ENCODE measurements around the gene CSF3R. TPM values are rescaled to one million over a fixed set of nuclear protein-coding genes. Genes with fewer than 3 reads are reported as not detected.
"Not testable (repeated sequence)": the region's sequence is repeated elsewhere in the genome, so short reads cannot be mapped to it uniquely, and the experiment has no call there.

The CSF3R gene
- total RNA-seq, 2 experiments from 2014 or later: not detected

DNA sequence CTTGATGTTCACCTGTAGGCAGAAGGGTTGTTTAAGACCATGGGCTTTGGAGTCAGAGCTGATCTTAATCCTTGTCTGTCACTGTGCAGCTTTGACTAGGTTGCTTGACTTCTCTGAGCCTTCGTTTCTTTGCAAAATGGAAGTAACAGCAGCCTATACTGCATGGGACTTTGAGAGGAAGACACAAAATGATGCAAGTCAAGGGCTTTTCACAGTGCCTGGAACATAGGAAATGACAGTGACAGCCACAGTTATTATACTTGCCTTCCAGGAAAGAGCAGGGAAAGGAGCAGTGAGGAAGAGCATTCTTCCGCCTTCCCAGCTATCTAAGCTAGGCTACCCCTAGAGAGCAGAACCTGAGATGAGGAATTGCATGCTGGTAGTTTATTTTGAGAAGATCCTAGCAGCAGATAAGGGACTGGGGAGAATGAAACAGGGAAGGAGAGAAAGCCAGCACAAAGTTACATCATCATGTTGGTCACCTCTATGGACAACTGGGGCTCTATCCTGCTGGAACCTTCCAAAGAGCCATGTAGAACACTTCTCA lies 3.1 kb downstream of the CSF3R start:
- ChIA-PET CTCF (ENCODE audit: unreplicated experiment) (no interaction called here), POLR2A (interaction anchor here (1.3 to 1.6 kb wide), 2 partner anchors 9 to 25 kb away, joined by 3 read pairs; no protein-coding TSS in a partner anchor)
- no peaks in the 10 kb centered on the region for H3K9me2 ChIP-seq (ENCODE audit: insufficient read depth, low read length)
- no peak overlapping the region for H3K4me3 ChIP-seq (ENCODE audit: low read depth, low read length, poor library complexity, severe bottlenecking)
- H3K79me2 ChIP-seq (ENCODE audit: insufficient read depth, low read depth, low read length): no peaks in the 10 kb centered on the region
- H3K4me1 ChIP-seq (ENCODE audit: insufficient read depth, low read length, poor library complexity, severe bottlenecking): peaks cover under 1% of the 10 kb centered on the region
- H4K20me1 ChIP-seq (ENCODE audit: insufficient read depth, low read length): no peaks in the 10 kb centered on the region
- H3K36me3 ChIP-seq (ENCODE audit: insufficient read depth, low read length): no peaks in the 10 kb centered on the region
- no peak overlapping the region for H3K4me2 ChIP-seq (ENCODE audit: low read length)
- TF ChIP-seq, protein P1, sequence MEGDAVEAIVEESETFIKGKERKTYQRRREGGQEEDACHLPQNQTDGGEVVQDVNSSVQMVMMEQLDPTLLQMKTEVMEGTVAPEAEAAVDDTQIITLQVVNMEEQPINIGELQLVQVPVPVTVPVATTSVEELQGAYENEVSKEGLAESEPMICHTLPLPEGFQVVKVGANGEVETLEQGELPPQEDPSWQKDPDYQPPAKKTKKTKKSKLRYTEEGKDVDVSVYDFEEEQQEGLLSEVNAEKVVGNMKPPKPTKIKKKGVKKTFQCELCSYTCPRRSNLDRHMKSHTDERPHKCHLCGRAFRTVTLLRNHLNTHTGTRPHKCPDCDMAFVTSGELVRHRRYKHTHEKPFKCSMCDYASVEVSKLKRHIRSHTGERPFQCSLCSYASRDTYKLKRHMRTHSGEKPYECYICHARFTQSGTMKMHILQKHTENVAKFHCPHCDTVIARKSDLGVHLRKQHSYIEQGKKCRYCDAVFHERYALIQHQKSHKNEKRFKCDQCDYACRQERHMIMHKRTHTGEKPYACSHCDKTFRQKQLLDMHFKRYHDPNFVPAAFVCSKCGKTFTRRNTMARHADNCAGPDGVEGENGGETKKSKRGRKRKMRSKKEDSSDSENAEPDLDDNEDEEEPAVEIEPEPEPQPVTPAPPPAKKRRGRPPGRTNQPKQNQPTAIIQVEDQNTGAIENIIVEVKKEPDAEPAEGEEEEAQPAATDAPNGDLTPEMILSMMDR (conservative IDR thresholded peaks at IDR 0.05; ENCODE audit: low read length): no peak
- no peak for TF ChIP-seq EZH2phosphoT487 (IDR thresholded peaks at IDR 0.05; ENCODE audit: borderline replicate concordance, low read depth, low read length)
- H2AFZ ChIP-seq (ENCODE audit: low read length): no peak overlapping the region
- BruUV-seq (replicated peaks): no TSS peak
- H3K27ac ChIP-seq (ENCODE audit: low read depth, low read length, poor library complexity, severe bottlenecking): no peak overlapping the region
- no peak for DNase-seq (ENCODE audit: low spot score)
- intact Hi-C loops (cut with micrococcal nuclease; ENCODE audit: unreplicated experiment): no loop called here
- no peaks in the 10 kb centered on the region for H3K9me3 ChIP-seq (ENCODE audit: low read length)

DNA sequence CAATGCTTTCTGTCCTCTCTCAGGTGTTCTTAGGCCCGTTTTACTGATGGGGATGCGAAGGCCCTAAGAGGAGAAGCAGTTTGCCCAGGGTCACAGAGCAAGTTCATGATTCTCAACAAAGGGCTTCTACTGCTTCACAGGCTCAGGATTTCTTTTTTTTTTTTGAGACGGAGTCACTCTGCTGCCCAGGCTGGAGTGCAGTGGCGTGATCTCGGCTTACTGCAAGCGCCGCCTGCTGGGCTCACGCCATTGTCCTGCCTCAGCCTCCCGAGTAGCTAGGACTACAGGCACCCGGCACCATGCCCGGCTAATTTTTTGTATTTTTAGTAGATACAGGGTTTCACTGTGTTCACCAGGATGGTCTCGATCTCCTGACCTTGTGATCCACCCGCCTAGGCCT lies 5.1 kb downstream of the CSF3R start:
- H2AFZ ChIP-seq (ENCODE audit: low read length); H3K4me3 ChIP-seq (ENCODE audit: low read depth, low read length, poor library complexity, severe bottlenecking); CTCF ChIA-PET (ENCODE audit: unreplicated experiment); H3K36me3 ChIP-seq (ENCODE audit: insufficient read depth, low read length); DNase-seq (ENCODE audit: low spot score); BruUV-seq (replicated peaks); intact Hi-C loops (cut with micrococcal nuclease; ENCODE audit: unreplicated experiment); H3K4me2 ChIP-seq (ENCODE audit: low read length); H3K79me2 ChIP-seq (ENCODE audit: insufficient read depth, low read depth, low read length); POLR2A ChIA-PET; H3K9me2 ChIP-seq (ENCODE audit: insufficient read depth, low read length); H3K27ac ChIP-seq (ENCODE audit: low read depth, low read length, poor library complexity, severe bottlenecking); H3K4me1 ChIP-seq (ENCODE audit: insufficient read depth, low read length, poor library complexity, severe bottlenecking); H4K20me1 ChIP-seq (ENCODE audit: insufficient read depth, low read length); H3K9me3 ChIP-seq (ENCODE audit: low read length): not testable (repeated sequence)

DNA sequence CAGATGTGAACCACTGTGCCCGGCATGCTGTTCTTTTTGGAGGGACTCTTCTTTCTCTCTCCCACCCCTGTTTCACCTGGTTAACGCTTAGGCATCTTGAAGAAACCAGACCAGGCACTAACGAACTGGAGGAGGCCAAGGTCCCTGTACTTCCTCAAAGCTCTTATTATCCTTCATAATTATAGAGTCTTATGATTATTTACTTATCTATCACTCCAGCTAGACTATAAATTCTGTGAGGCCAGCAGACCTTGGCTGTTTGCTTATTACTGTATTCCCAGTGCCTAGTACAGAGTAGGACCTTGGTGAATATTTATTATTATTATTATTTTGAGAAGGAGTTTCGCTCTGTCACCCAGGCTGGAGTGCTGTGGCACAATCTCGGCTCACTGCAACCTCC lies 5.8 kb downstream of the CSF3R start:
- peaks cover 4% of the 10 kb centered on the region for H3K4me1 ChIP-seq (ENCODE audit: insufficient read depth, low read length, poor library complexity, severe bottlenecking)
- BruUV-seq (replicated peaks): no TSS peak
- DNase-seq (ENCODE audit: low spot score): no peak
- no peak overlapping the region for H2AFZ ChIP-seq (ENCODE audit: low read length)
- intact Hi-C loops (cut with micrococcal nuclease; ENCODE audit: unreplicated experiment): no loop called here
- H3K36me3 ChIP-seq (ENCODE audit: insufficient read depth, low read length): no peaks in the 10 kb centered on the region
- H3K4me2 ChIP-seq (ENCODE audit: low read length): no peak overlapping the region
- no peak for TF ChIP-seq EZH2phosphoT487 (IDR thresholded peaks at IDR 0.05; ENCODE audit: borderline replicate concordance, low read depth, low read length)
- TF ChIP-seq, protein P1 (conservative IDR thresholded peaks at IDR 0.05; ENCODE audit: low read length): no peak
- no peak overlapping the region for H3K27ac ChIP-seq (ENCODE audit: low read depth, low read length, poor library complexity, severe bottlenecking)
- H3K9me2 ChIP-seq (ENCODE audit: insufficient read depth, low read length): no peaks in the 10 kb centered on the region
- H3K79me2 ChIP-seq (ENCODE audit: insufficient read depth, low read depth, low read length): no peaks in the 10 kb centered on the region
- no peak overlapping the region for H3K4me3 ChIP-seq (ENCODE audit: low read depth, low read length, poor library complexity, severe bottlenecking)
- no peaks in the 10 kb centered on the region for H4K20me1 ChIP-seq (ENCODE audit: insufficient read depth, low read length)
- H3K9me3 ChIP-seq (ENCODE audit: low read length): no peaks in the 10 kb centered on the region
- CTCF ChIA-PET (ENCODE audit: unreplicated experiment): interaction anchor here (0.7 to 0.9 kb wide), 2 partner anchors 9 to 188 kb away, joined by 3 read pairs; no protein-coding TSS in a partner anchor
- POLR2A ChIA-PET: no interaction called here

Data from OCI-LY7 (cell line).